ENCODE results near the gene ASIC4. TPM values are rescaled to one million over a fixed set of nuclear protein-coding genes. Genes with fewer than 3 reads are reported as not detected.
A peak's percentile ranks its signal among the peaks of the same experiment; 100 is the strongest.

Gene ASIC4
- total RNA-seq, 6 experiments from 2014 or later = 0.05 to 0.19 (median 0.07) TPM; not detected in 3

GRCh38 chr2:219491278-219491963 lies 22.9 kb upstream of the ASIC4 start:
- Mint-ChIP-seq H3K36me3 (ENCODE audit: low read depth) (peaks cover 4% of the 10 kb centered on the region; the same call in 1 of the 2 replicates), H3K4me3 (no peak overlapping the region), H3K27me3 (ENCODE audit: insufficient read depth) (peaks cover 6% of the 10 kb centered on the region), H3K27ac (no peak overlapping the region), H3K4me1 (ENCODE audit: low read depth) (peaks cover 10% of the 10 kb centered on the region), H3K9me3 (no peaks in the 10 kb centered on the region)
- no peak for DNase-seq
- TF ChIP-seq CTCF (IDR thresholded peaks at IDR 0.05) = no peak

- H3K4me1 Mint-ChIP-seq (ENCODE audit: low read depth) = peaks cover 13% of the 10 kb centered on the region
- no peak overlapping the region for H3K4me3 Mint-ChIP-seq
- H3K36me3 Mint-ChIP-seq (ENCODE audit: low read depth) = peaks cover 4% of the 10 kb centered on the region; the same call in 1 of the 2 replicates
- TF ChIP-seq CTCF (IDR thresholded peaks at IDR 0.05) = peak; percentile 19; the same call in 1 of the 2 replicates
- DNase-seq = no peak
- H3K27ac Mint-ChIP-seq = no peak overlapping the region
- peaks cover 6% of the 10 kb centered on the region for H3K27me3 Mint-ChIP-seq (ENCODE audit: insufficient read depth)
- H3K9me3 Mint-ChIP-seq = no peaks in the 10 kb centered on the region
Measured at GRCh38 chr2:219492575-219492974, 21.7 kb upstream of the ASIC4 start.

- no peak for TF ChIP-seq CTCF (IDR thresholded peaks at IDR 0.05)
- peaks cover 6% of the 10 kb centered on the region for H3K27me3 Mint-ChIP-seq (ENCODE audit: insufficient read depth)
- H3K36me3 Mint-ChIP-seq (ENCODE audit: low read depth) = peaks cover 4% of the 10 kb centered on the region; the same call in 1 of the 2 replicates
- no peaks in the 10 kb centered on the region for H3K9me3 Mint-ChIP-seq
- no peak overlapping the region for H3K27ac Mint-ChIP-seq
- H3K4me1 Mint-ChIP-seq (ENCODE audit: low read depth) = peaks cover 15% of the 10 kb centered on the region
- H3K4me3 Mint-ChIP-seq = no peak overlapping the region
- DNase-seq = no peak
Measured at GRCh38 chr2:219493086-219493485, 21.2 kb upstream of the ASIC4 start.

- Mint-ChIP-seq H3K27me3 (ENCODE audit: insufficient read depth) (peaks cover 5% of the 10 kb centered on the region), H3K4me1 (ENCODE audit: low read depth) (peaks cover 26% of the 10 kb centered on the region)
Measured at GRCh38 chr2:219494952-219495530, 19.2 kb upstream of the ASIC4 start.

GRCh38 chr2:219495531-219496122 lies 18.7 kb upstream of the ASIC4 start:
- H3K27me3 Mint-ChIP-seq (ENCODE audit: insufficient read depth) = peaks cover 5% of the 10 kb centered on the region

More at GRCh38 chr2:219494952-219495530, 19.2 kb upstream of the ASIC4 start:
- peak overlapping the region; percentile 7; the same call in 1 of the 2 replicates for H3K27ac Mint-ChIP-seq
- no peak for DNase-seq
- no peaks in the 10 kb centered on the region for H3K9me3 Mint-ChIP-seq
- no peak for TF ChIP-seq CTCF (IDR thresholded peaks at IDR 0.05)
- peaks cover 4% of the 10 kb centered on the region; the same call in 1 of the 2 replicates for H3K36me3 Mint-ChIP-seq (ENCODE audit: low read depth)
- no peak overlapping the region for H3K4me3 Mint-ChIP-seq

More at GRCh38 chr2:219495531-219496122, 18.7 kb upstream of the ASIC4 start:
- peaks cover 32% of the 10 kb centered on the region for H3K4me1 Mint-ChIP-seq (ENCODE audit: low read depth)
- peak; percentile 71 for DNase-seq
- H3K27ac Mint-ChIP-seq = peak overlapping the region; percentile 7; the same call in 1 of the 2 replicates
- TF ChIP-seq CTCF (IDR thresholded peaks at IDR 0.05) = peak; percentile 90
- peaks cover 4% of the 10 kb centered on the region; the same call in 1 of the 2 replicates for H3K36me3 Mint-ChIP-seq (ENCODE audit: low read depth)
- H3K9me3 Mint-ChIP-seq = no peaks in the 10 kb centered on the region
- H3K4me3 Mint-ChIP-seq = no peak overlapping the region; the same call in 1 of the 2 replicates

Data from HFFc6 (cell line).